SH-SY5Y (cell line): ENCODE data around the gene KCNH2.

ENCODE experiments used
- GATA2 ChIP-seq: IDR thresholded peaks from 2 replicates; pipeline ENCODE4 v1.6.1; 2011; ENCODE audit warnings: mild to moderate bottlenecking, low read depth, low read length
- GATA3 ChIP-seq: IDR thresholded peaks from 2 replicates; pipeline ENCODE4 v1.6.1; 2011; ENCODE audit warnings: low read depth, mild to moderate bottlenecking, low read length, moderate library complexity

DNA sequence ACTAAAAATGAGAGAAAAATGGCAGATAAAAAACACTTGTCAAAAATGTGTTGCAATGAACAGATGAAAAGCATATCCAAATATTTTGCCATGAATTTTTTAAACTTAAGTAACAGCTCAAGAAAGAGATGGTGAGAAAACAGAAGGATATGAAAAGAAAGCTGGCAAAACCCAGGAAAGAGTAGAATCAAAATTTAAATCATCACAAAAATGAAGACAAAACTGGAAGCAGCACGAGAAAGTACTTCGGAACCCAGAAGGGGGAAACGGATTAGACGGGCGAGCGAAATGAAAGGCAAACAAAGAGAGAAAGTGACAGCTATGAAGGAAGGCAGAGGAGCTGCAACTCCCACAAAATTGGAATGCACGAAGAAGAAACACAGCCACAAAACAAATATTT, 60.2 kb downstream of the KCNH2 start:
- TF ChIP-seq GATA2 (no peak), GATA3 (no peak)
